ENCODE measurements around the gene CSNK1G2.

CSNK1G2 gene

GRCh38 chr19:1957562-1958248 lies 16.7 kb downstream of the CSNK1G2 start:
- no peak overlapping the region for H2BK15ac ChIP-seq (replicated peaks; ENCODE audit: low read depth)
- no peak overlapping the region for H3K23ac ChIP-seq (ENCODE audit: low read length)
- no peak overlapping the region for H4K8ac ChIP-seq (ENCODE audit: low read depth, low read length)
- H3K79me1 ChIP-seq (ENCODE audit: low read length), result peaks cover 19% of the 10 kb centered on the region
- H3K18ac ChIP-seq (ENCODE audit: low read length), result no peak overlapping the region
- H3K27ac ChIP-seq (ENCODE audit: low read depth, low read length), result no peak overlapping the region
- no peak overlapping the region for H3K4me2 ChIP-seq (ENCODE audit: low read length)
- no peaks in the 10 kb centered on the region for H3K36me3 ChIP-seq (ENCODE audit: control insufficient read depth, insufficient read depth, low read length)
- no peak overlapping the region for H3K56ac ChIP-seq (ENCODE audit: low read length)
- no peak overlapping the region for H3K4me3 ChIP-seq (ENCODE audit: low read length)
- WGBS (ENCODE audit: extremely low coverage, insufficient coverage, low lambda C conversion rate), result no CpG with 5 or more reads among the region's 40 CpGs
- no peaks in the 10 kb centered on the region for H3K27me3 ChIP-seq (ENCODE audit: insufficient read depth, low read length, poor library complexity)
- no peak overlapping the region for H2BK120ac ChIP-seq (ENCODE audit: low read depth, low read length)
- peaks cover 68% of the 10 kb centered on the region for H3K79me2 ChIP-seq (ENCODE audit: control insufficient read depth, insufficient read depth, low read length)
- DNase-seq, result no peak
- H2AK5ac ChIP-seq (ENCODE audit: low read length), result no peak overlapping the region
- H4K5ac ChIP-seq (ENCODE audit: low read length), result no peak overlapping the region
- no peaks in the 10 kb centered on the region for H3K4me1 ChIP-seq (ENCODE audit: control insufficient read depth, low read depth, low read length)
- H2BK5ac ChIP-seq (ENCODE audit: low read length), result no peak overlapping the region
- H3K4ac ChIP-seq (ENCODE audit: low read depth, low read length), result no peak overlapping the region
- no peak overlapping the region for H3K9ac ChIP-seq (ENCODE audit: low read length)

- Histone ChIP-seq H4K5ac (ENCODE audit: low read length) (no peak overlapping the region), H2BK120ac (ENCODE audit: low read depth, low read length) (no peak overlapping the region), H3K4me2 (ENCODE audit: low read length) (no peak overlapping the region), H3K56ac (ENCODE audit: low read length) (no peak overlapping the region), H3K27me3 (ENCODE audit: insufficient read depth, low read length, poor library complexity) (no peaks in the 10 kb centered on the region), H3K4ac (ENCODE audit: low read depth, low read length) (no peak overlapping the region), H3K9ac (ENCODE audit: low read length) (no peak overlapping the region), H2BK5ac (ENCODE audit: low read length) (no peak overlapping the region), H3K18ac (ENCODE audit: low read length) (no peak overlapping the region), H3K79me2 (ENCODE audit: control insufficient read depth, insufficient read depth, low read length) (peaks cover 45% of the 10 kb centered on the region), H2BK15ac (replicated peaks; ENCODE audit: low read depth) (no peak overlapping the region), H4K8ac (ENCODE audit: low read depth, low read length) (no peak overlapping the region), H3K4me1 (ENCODE audit: control insufficient read depth, low read depth, low read length) (no peaks in the 10 kb centered on the region), H3K27ac (ENCODE audit: low read depth, low read length) (no peak overlapping the region), H3K23ac (ENCODE audit: low read length) (no peak overlapping the region), H2AK5ac (ENCODE audit: low read length) (no peak overlapping the region), H3K79me1 (ENCODE audit: low read length) (peaks cover 12% of the 10 kb centered on the region), H3K4me3 (ENCODE audit: low read length) (no peak overlapping the region), H3K36me3 (ENCODE audit: control insufficient read depth, insufficient read depth, low read length) (no peaks in the 10 kb centered on the region)
- WGBS (ENCODE audit: extremely low coverage, insufficient coverage, low lambda C conversion rate), result no CpG with 5 or more reads among the region's 32 CpGs
- no peak for DNase-seq
Observed at GRCh38 chr19:1959928-1960589, 19.1 kb downstream of the CSNK1G2 start.

- Histone ChIP-seq H2BK120ac (ENCODE audit: low read depth, low read length) (no peak overlapping the region), H3K4me2 (ENCODE audit: low read length) (no peak overlapping the region), H3K23ac (ENCODE audit: low read length) (no peak overlapping the region), H3K79me1 (ENCODE audit: low read length) (peaks cover 9% of the 10 kb centered on the region), H3K27me3 (ENCODE audit: insufficient read depth, low read length, poor library complexity) (no peaks in the 10 kb centered on the region), H3K27ac (ENCODE audit: low read depth, low read length) (no peak overlapping the region), H3K36me3 (ENCODE audit: control insufficient read depth, insufficient read depth, low read length) (no peaks in the 10 kb centered on the region), H3K4me3 (ENCODE audit: low read length) (no peak overlapping the region), H2AK5ac (ENCODE audit: low read length) (no peak overlapping the region), H3K79me2 (ENCODE audit: control insufficient read depth, insufficient read depth, low read length) (peaks cover 34% of the 10 kb centered on the region), H3K18ac (ENCODE audit: low read length) (no peak overlapping the region), H4K8ac (ENCODE audit: low read depth, low read length) (no peak overlapping the region), H2BK5ac (ENCODE audit: low read length) (no peak overlapping the region), H3K56ac (ENCODE audit: low read length) (no peak overlapping the region), H3K9ac (ENCODE audit: low read length) (no peak overlapping the region), H4K5ac (ENCODE audit: low read length) (no peak overlapping the region), H3K4me1 (ENCODE audit: control insufficient read depth, low read depth, low read length) (no peaks in the 10 kb centered on the region), H2BK15ac (replicated peaks; ENCODE audit: low read depth) (no peak overlapping the region), H3K4ac (ENCODE audit: low read depth, low read length) (no peak overlapping the region)
- DNase-seq, result no peak
- no CpG with 5 or more reads among the region's 42 CpGs for WGBS (ENCODE audit: extremely low coverage, insufficient coverage, low lambda C conversion rate)
Observed at GRCh38 chr19:1961000-1961883, 20.3 kb downstream of the CSNK1G2 start.

GRCh38 chr19:1962674-1963073 lies 21.7 kb downstream of the CSNK1G2 start:
- Histone ChIP-seq H3K23ac (ENCODE audit: low read length) (no peak overlapping the region), H3K36me3 (ENCODE audit: control insufficient read depth, insufficient read depth, low read length) (no peaks in the 10 kb centered on the region), H3K79me1 (ENCODE audit: low read length) (peaks cover 9% of the 10 kb centered on the region), H3K18ac (ENCODE audit: low read length) (no peak overlapping the region), H2BK5ac (ENCODE audit: low read length) (no peak overlapping the region), H4K8ac (ENCODE audit: low read depth, low read length) (no peak overlapping the region), H2BK15ac (replicated peaks; ENCODE audit: low read depth) (no peak overlapping the region), H3K4me2 (ENCODE audit: low read length) (no peak overlapping the region), H3K4ac (ENCODE audit: low read depth, low read length) (no peak overlapping the region), H3K56ac (ENCODE audit: low read length) (no peak overlapping the region), H3K79me2 (ENCODE audit: control insufficient read depth, insufficient read depth, low read length) (peaks cover 26% of the 10 kb centered on the region), H3K4me3 (ENCODE audit: low read length) (no peak overlapping the region), H4K5ac (ENCODE audit: low read length) (no peak overlapping the region), H3K4me1 (ENCODE audit: control insufficient read depth, low read depth, low read length) (no peaks in the 10 kb centered on the region), H2BK120ac (ENCODE audit: low read depth, low read length) (no peak overlapping the region), H3K9ac (ENCODE audit: low read length) (no peak overlapping the region), H2AK5ac (ENCODE audit: low read length) (no peak overlapping the region), H3K27me3 (ENCODE audit: insufficient read depth, low read length, poor library complexity) (no peaks in the 10 kb centered on the region), H3K27ac (ENCODE audit: low read depth, low read length) (no peak overlapping the region)
- no peak for DNase-seq
- no CpG with 5 or more reads among the region's 23 CpGs for WGBS (ENCODE audit: extremely low coverage, insufficient coverage, low lambda C conversion rate)

- Histone ChIP-seq H4K5ac (ENCODE audit: low read length) (no peak overlapping the region), H2BK120ac (ENCODE audit: low read depth, low read length) (no peak overlapping the region), H3K4me1 (ENCODE audit: control insufficient read depth, low read depth, low read length) (no peaks in the 10 kb centered on the region), H2BK5ac (ENCODE audit: low read length) (no peak overlapping the region), H4K8ac (ENCODE audit: low read depth, low read length) (no peak overlapping the region), H3K36me3 (ENCODE audit: control insufficient read depth, insufficient read depth, low read length) (peaks cover 1% of the 10 kb centered on the region), H2AK5ac (ENCODE audit: low read length) (no peak overlapping the region), H2BK15ac (replicated peaks; ENCODE audit: low read depth) (no peak overlapping the region), H3K79me2 (ENCODE audit: control insufficient read depth, insufficient read depth, low read length) (peaks cover 12% of the 10 kb centered on the region), H3K27ac (ENCODE audit: low read depth, low read length) (no peak overlapping the region), H3K4ac (ENCODE audit: low read depth, low read length) (no peak overlapping the region), H3K18ac (ENCODE audit: low read length) (no peak overlapping the region), H3K9ac (ENCODE audit: low read length) (no peak overlapping the region), H3K4me3 (ENCODE audit: low read length) (no peak overlapping the region), H3K4me2 (ENCODE audit: low read length) (no peak overlapping the region), H3K23ac (ENCODE audit: low read length) (no peak overlapping the region), H3K56ac (ENCODE audit: low read length) (no peak overlapping the region), H3K79me1 (ENCODE audit: low read length) (peaks cover 8% of the 10 kb centered on the region), H3K27me3 (ENCODE audit: insufficient read depth, low read length, poor library complexity) (no peaks in the 10 kb centered on the region)
- DNase-seq, result no peak
- no CpG with 5 or more reads among the region's 26 CpGs for WGBS (ENCODE audit: extremely low coverage, insufficient coverage, low lambda C conversion rate)
Observed at GRCh38 chr19:1967087-1967608, 26.2 kb downstream of the CSNK1G2 start.
